ENCODE data around the gene PTPRN2. TPM values are rescaled to one million over a fixed set of nuclear protein-coding genes. Genes with fewer than 3 reads are reported as not detected.

Gene PTPRN2
- total and polyA plus RNA-seq, 3 experiments from 2014 or later = 0.33 to 1.2 (median 0.42) TPM

DNA sequence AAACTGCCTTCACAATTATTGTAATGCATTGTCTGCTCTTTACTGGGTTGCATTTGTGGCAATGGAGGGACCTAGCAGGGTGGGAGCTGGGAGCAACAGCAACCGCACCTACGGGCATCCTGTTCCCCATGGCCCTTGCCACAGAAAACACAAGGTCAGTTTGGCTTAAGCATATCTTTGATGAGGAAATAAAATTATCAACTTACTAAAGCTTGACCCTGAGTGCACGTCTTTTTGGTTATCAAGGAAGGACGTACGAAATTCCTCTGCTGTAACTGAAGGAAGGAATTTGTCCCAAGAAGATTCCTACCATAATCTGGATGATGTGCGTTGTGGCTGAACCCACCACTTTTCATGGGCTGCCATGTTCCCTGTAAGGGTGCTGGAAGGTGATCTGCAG lies 19.9 kb upstream of the PTPRN2 start:
- no peak for DNase-seq
- Mint-ChIP-seq H3K36me3 (no peaks in the 10 kb centered on the region), H3K4me3 (no peak overlapping the region), H3K27me3 (no peaks in the 10 kb centered on the region), H3K9me3 (no peaks in the 10 kb centered on the region), H3K4me1 (no peaks in the 10 kb centered on the region), H3K27ac (no peak overlapping the region)
- no peaks in the 10 kb centered on the region for H3K4me1 ChIP-seq (ENCODE audit: insufficient read depth, low read length)
- ChIA-PET POLR2A (no interaction called here), CTCF (no interaction called here)
- H3K27ac ChIP-seq (ENCODE audit: low read depth, low read length) = no peak overlapping the region
- H3K36me3 ChIP-seq (ENCODE audit: insufficient read depth, low read length) = no peaks in the 10 kb centered on the region
- H3K4me3 ChIP-seq (ENCODE audit: low read length) = no peak overlapping the region
- no peaks in the 10 kb centered on the region for H3K9me3 ChIP-seq (ENCODE audit: low read length)
- no peaks in the 10 kb centered on the region for H3K27me3 ChIP-seq (ENCODE audit: insufficient read depth, low read length, poor library complexity, severe bottlenecking)

DNA sequence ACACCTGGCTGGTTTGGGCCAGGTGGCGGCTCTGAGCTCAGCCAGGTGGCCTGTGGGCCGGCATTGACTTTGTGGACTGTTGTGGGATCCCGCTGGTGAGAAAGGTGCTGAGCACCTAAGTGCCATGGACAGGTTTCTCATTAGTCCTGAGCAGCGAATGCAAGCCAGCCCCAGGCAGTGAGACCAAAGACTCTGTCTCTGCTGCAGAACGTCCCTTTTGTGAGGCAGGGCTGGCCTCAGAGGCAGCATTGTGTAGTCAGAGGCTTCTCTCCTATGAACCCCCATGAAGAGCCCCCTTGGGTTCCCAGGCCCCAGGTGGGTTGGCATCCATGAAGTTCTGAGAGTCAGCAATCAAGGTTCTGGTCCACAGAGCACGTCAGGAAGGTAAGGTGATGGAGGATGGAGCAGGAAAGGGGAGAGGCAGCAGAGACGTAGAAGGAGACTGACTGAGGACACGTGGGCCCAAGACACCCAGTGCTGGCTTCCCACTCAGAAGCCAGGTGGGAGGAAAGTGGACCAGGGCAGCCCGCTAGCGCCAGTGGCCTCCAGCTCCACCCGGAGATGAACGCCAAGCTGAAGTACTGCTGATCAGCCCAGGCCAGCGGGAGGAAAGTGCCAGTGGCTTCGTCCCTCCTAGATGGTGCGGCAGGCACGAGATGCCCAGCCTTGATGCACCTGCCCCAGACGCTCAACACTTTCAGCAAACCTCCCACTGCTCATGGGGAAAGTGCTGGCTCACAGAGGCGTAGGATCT lies 19.2 kb upstream of the PTPRN2 start:
- Histone ChIP-seq H3K4me1 (ENCODE audit: insufficient read depth, low read length) (no peaks in the 10 kb centered on the region), H3K4me3 (ENCODE audit: low read length) (no peak overlapping the region), H3K27ac (ENCODE audit: low read depth, low read length) (no peak overlapping the region), H3K9me3 (ENCODE audit: low read length) (no peaks in the 10 kb centered on the region), H3K36me3 (ENCODE audit: insufficient read depth, low read length) (no peaks in the 10 kb centered on the region), H3K27me3 (ENCODE audit: insufficient read depth, low read length, poor library complexity, severe bottlenecking) (no peaks in the 10 kb centered on the region)
- no peaks in the 10 kb centered on the region for H3K4me1 Mint-ChIP-seq
- no peak overlapping the region for H3K4me3 Mint-ChIP-seq
- H3K27me3 Mint-ChIP-seq = no peaks in the 10 kb centered on the region
- H3K9me3 Mint-ChIP-seq = no peaks in the 10 kb centered on the region
- DNase-seq = no peak
- H3K36me3 Mint-ChIP-seq = no peaks in the 10 kb centered on the region
- no peak overlapping the region for H3K27ac Mint-ChIP-seq
- POLR2A ChIA-PET = no interaction called here
- CTCF ChIA-PET = no interaction called here

DNA sequence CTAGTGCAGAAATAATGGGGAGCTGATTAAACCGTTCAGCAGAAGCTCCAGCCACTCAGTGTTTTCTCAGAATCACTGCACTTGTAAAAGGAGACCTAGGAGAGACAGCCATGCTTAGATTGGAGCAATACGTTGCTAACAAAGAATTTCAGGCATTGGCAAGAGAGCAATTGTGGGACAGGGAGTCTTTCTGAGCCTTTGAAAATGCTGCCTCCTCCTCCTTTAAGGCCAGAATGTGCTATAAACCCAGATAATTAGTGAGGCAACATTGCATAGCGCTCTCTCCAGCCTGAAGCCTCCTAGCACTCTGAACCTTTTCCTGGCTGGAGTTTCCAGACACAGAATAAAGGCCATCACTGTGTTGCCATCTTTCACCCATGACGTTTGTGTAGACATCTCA lies 18.5 kb upstream of the PTPRN2 start:
- Mint-ChIP-seq H3K27ac (no peak overlapping the region), H3K4me3 (no peak overlapping the region), H3K36me3 (no peaks in the 10 kb centered on the region), H3K27me3 (no peaks in the 10 kb centered on the region), H3K9me3 (no peaks in the 10 kb centered on the region), H3K4me1 (no peaks in the 10 kb centered on the region)
- POLR2A ChIA-PET = no interaction called here
- DNase-seq = no peak
- no peaks in the 10 kb centered on the region for H3K4me1 ChIP-seq (ENCODE audit: insufficient read depth, low read length)
- H3K36me3 ChIP-seq (ENCODE audit: insufficient read depth, low read length) = no peaks in the 10 kb centered on the region
- H3K27ac ChIP-seq (ENCODE audit: low read depth, low read length) = no peak overlapping the region
- no peaks in the 10 kb centered on the region for H3K27me3 ChIP-seq (ENCODE audit: insufficient read depth, low read length, poor library complexity, severe bottlenecking)
- no peaks in the 10 kb centered on the region for H3K9me3 ChIP-seq (ENCODE audit: low read length)
- no peak overlapping the region for H3K4me3 ChIP-seq (ENCODE audit: low read length)
- CTCF ChIA-PET = no interaction called here

DNA sequence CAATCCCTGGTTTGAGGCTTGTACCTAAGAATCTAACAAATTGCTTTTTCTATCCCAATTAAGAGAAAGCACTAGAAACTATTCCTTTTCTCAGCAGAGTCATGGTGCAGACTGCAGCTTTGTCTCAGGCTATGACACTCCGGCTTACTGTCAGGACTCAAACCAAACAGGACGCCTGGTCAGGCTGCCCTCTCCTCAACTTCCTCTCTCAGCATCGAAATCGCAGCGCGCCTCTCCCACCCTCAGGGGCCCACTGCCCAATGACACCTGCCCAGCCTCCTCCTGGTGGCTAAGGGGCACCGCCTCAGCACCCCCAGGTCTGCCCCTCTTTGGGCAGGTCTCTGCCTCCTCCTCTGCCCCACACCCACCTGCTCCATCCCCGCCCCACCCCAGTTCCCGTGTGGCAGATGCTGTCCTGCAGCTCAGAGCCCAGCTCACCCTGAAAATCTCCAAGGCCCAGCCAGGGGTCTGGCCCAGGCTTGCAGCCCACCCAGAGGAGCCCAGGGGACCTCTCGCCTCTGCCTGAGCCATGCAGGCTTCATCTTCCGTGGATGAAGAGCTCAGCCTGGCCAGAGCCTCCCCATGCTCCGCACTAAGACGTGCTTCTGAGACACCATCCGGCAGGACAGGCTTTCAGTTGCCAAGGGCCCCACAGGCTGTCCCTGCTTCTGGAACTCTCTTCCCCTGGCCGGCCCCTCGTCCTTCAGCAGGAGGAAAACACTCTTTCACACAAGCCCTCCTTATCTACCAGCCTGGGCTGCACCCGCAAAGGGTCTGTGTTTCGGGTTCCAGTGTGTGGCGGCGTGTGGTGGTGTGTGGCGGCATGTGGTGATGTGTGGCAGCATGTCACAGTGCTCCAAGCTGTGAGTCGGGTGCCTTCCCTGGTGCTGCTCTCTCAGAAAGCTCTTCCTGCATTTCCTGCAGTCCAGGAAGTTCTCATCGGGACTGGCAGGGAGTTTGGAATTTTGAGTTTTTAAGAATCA lies 16.4 kb upstream of the PTPRN2 start:
- no peak overlapping the region for H3K4me3 ChIP-seq (ENCODE audit: low read length)
- no peaks in the 10 kb centered on the region for H3K27me3 Mint-ChIP-seq
- H3K9me3 ChIP-seq (ENCODE audit: low read length) = no peaks in the 10 kb centered on the region
- H3K4me1 Mint-ChIP-seq = no peaks in the 10 kb centered on the region
- no peaks in the 10 kb centered on the region for H3K4me1 ChIP-seq (ENCODE audit: insufficient read depth, low read length)
- H3K36me3 Mint-ChIP-seq = peaks cover 0 to 1% (median 0%) of the 10 kb centered on the region in 3 donors
- no peak overlapping the region for H3K4me3 Mint-ChIP-seq
- no peaks in the 10 kb centered on the region for H3K27me3 ChIP-seq (ENCODE audit: insufficient read depth, low read length, poor library complexity, severe bottlenecking)
- ChIA-PET POLR2A (no interaction called here), CTCF (no interaction called here)
- no peaks in the 10 kb centered on the region for H3K36me3 ChIP-seq (ENCODE audit: insufficient read depth, low read length)
- H3K27ac ChIP-seq (ENCODE audit: low read depth, low read length) = no peak overlapping the region
- H3K9me3 Mint-ChIP-seq = no peaks in the 10 kb centered on the region
- no peak for DNase-seq
- no peak overlapping the region for H3K27ac Mint-ChIP-seq

DNA sequence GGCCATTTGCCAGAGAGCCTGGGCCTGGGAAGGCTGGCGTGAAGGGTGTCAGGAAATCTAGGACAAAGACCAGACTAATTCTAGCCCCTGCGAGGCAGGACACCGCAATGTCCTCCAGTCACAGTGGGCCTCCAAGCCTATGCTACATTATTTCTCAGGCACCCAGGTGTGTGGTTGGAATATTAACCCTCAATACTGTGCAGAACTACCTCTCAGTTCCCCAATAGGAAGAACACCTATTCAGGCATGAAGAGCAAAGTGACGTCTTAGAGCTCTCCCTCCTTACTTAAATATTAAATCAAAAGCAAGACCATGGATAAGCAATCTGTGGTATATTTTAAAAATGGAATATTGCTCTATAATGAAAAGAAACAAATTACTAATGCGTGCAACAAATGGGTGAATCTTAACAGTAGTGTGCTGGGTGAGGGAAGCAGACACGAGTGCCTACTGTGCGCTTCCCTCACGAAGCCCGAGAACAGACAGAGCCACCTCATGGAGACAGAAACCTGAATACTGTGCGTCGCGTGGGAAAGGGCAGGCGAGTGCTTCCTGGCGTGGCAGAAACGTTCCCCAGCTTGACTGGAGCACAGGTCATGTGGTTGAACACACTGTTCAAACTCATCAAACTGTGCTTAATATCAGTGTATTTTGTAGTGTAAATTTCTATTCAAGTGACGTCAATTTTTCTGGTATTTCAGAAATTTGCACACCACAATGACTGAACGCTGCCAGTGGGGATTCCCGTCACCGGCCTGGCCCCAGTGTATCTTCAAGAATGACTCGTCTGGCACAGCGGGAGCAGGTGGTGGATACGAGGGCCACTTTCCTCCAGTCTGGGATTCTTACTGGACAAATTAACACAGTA lies 15.5 kb upstream of the PTPRN2 start:
- Mint-ChIP-seq H3K27ac (no peak overlapping the region), H3K4me1 (no peaks in the 10 kb centered on the region), H3K27me3 (no peaks in the 10 kb centered on the region), H3K4me3 (no peak overlapping the region), H3K9me3 (no peaks in the 10 kb centered on the region), H3K36me3 (peaks cover 0 to 1% (median 0%) of the 10 kb centered on the region in 3 donors)
- ChIA-PET POLR2A (no interaction called here), CTCF (no interaction called here)
- Histone ChIP-seq H3K4me3 (ENCODE audit: low read length) (no peak overlapping the region), H3K9me3 (ENCODE audit: low read length) (no peaks in the 10 kb centered on the region), H3K36me3 (ENCODE audit: insufficient read depth, low read length) (no peaks in the 10 kb centered on the region), H3K4me1 (ENCODE audit: insufficient read depth, low read length) (no peaks in the 10 kb centered on the region), H3K27ac (ENCODE audit: low read depth, low read length) (no peak overlapping the region), H3K27me3 (ENCODE audit: insufficient read depth, low read length, poor library complexity, severe bottlenecking) (no peaks in the 10 kb centered on the region)
- DNase-seq = no peak

DNA sequence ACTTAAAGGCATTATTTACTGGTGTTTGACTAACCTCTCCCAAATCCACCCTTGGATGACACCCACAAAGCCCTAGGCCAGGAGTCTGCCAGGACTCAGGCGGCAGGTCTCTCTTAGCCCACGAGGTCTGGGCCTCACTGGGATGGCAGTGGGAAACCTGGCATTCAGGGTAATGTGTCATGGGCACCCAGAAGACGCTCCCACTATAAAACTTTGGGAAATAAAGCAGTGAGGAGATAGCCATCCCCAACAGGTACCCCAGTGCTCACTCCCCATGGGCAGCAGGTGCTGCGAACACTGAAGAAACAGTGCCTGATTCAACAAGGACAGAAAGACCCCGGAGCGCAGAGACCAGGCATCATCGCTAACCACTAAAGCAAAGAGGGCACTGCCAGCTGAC lies 14.4 kb upstream of the PTPRN2 start:
- no peaks in the 10 kb centered on the region for H3K4me1 ChIP-seq (ENCODE audit: insufficient read depth, low read length)
- H3K27me3 ChIP-seq (ENCODE audit: insufficient read depth, low read length, poor library complexity, severe bottlenecking) = no peaks in the 10 kb centered on the region
- H3K27ac Mint-ChIP-seq = no peak overlapping the region
- peaks cover 0 to 1% (median 0%) of the 10 kb centered on the region in 3 donors for H3K36me3 Mint-ChIP-seq
- ChIA-PET CTCF (no interaction called here), POLR2A (no interaction called here)
- no peak overlapping the region for H3K4me3 ChIP-seq (ENCODE audit: low read length)
- no peaks in the 10 kb centered on the region for H3K9me3 Mint-ChIP-seq
- H3K36me3 ChIP-seq (ENCODE audit: insufficient read depth, low read length) = no peaks in the 10 kb centered on the region
- H3K27me3 Mint-ChIP-seq = no peaks in the 10 kb centered on the region
- H3K4me3 Mint-ChIP-seq = no peak overlapping the region
- no peak for DNase-seq
- H3K4me1 Mint-ChIP-seq = no peaks in the 10 kb centered on the region
- no peaks in the 10 kb centered on the region for H3K9me3 ChIP-seq (ENCODE audit: low read length)
- no peak overlapping the region for H3K27ac ChIP-seq (ENCODE audit: low read depth, low read length)

DNA sequence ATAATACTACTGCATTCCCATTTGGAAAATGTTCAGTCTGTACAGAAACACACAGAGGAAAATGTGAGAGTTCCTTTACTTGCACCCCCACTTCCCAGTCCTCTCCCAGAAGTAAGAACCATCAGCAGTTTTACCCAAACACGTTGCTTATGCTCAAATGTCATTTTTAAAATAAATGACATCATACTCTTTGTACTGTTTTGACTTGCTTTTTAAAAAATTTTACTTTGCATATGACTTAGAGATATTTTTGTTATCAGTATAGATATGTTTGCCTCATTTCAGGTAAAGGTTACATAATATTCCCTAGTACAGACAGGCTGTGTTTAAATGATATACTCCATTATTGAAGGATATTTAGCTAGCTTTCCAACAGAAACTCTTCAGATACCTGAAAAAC lies 13.5 kb upstream of the PTPRN2 start:
- H3K4me3 ChIP-seq (ENCODE audit: low read length) = no peak overlapping the region
- Mint-ChIP-seq H3K27ac (no peak overlapping the region), H3K4me1 (no peaks in the 10 kb centered on the region), H3K27me3 (no peaks in the 10 kb centered on the region), H3K4me3 (no peak overlapping the region), H3K9me3 (no peaks in the 10 kb centered on the region), H3K36me3 (peaks cover 0 to 1% (median 0%) of the 10 kb centered on the region in 3 donors)
- no peaks in the 10 kb centered on the region for H3K27me3 ChIP-seq (ENCODE audit: insufficient read depth, low read length, poor library complexity, severe bottlenecking)
- no peaks in the 10 kb centered on the region for H3K9me3 ChIP-seq (ENCODE audit: low read length)
- no peak for DNase-seq
- no peaks in the 10 kb centered on the region for H3K36me3 ChIP-seq (ENCODE audit: insufficient read depth, low read length)
- H3K27ac ChIP-seq (ENCODE audit: low read depth, low read length) = no peak overlapping the region
- ChIA-PET CTCF (no interaction called here), POLR2A (no interaction called here)
- no peaks in the 10 kb centered on the region for H3K4me1 ChIP-seq (ENCODE audit: insufficient read depth, low read length)

DNA sequence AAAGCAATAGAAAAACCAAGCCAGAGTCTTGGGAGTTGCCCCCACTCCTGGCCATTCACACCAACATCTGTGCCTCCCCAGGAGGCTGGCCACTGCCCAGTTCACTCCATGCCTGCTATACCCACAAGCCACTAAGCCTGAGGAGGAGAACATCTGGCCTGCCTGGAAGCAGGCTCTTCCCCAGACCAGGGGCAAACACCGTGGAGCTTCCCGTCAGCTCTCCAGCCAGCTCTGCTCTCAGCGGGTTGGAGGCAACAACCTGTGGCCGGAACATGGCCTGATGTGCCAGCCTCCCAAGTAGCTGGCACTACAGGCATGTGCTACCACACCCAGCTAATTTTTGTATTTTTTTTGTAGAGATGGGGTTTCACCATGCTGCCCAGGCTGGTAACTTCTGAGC lies 9.1 kb upstream of the PTPRN2 start:
- no peak for DNase-seq
- Histone ChIP-seq H3K36me3 (ENCODE audit: insufficient read depth, low read length) (no peaks in the 10 kb centered on the region), H3K9me3 (ENCODE audit: low read length) (peaks cover 6% of the 10 kb centered on the region), H3K4me3 (ENCODE audit: low read length) (no peak overlapping the region), H3K27ac (ENCODE audit: low read depth, low read length) (no peak overlapping the region), H3K27me3 (ENCODE audit: insufficient read depth, low read length, poor library complexity, severe bottlenecking) (no peaks in the 10 kb centered on the region), H3K4me1 (ENCODE audit: insufficient read depth, low read length) (no peaks in the 10 kb centered on the region)
- Mint-ChIP-seq H3K4me3 (no peak overlapping the region), H3K4me1 (no peaks in the 10 kb centered on the region), H3K27me3 (no peaks in the 10 kb centered on the region), H3K9me3 (peaks cover 0 to 4% (median 0%) of the 10 kb centered on the region in 5 donors), H3K36me3 (peaks cover 0 to 1% (median 0%) of the 10 kb centered on the region in 3 donors), H3K27ac (no peak overlapping the region)
- ChIA-PET CTCF (no interaction called here), POLR2A (no interaction called here)

All from CD8-positive, alpha-beta memory T cell (primary cell).